GM15510 (cell line): ENCODE data around the gene AIG1.

Source experiments
- POLR2A ChIP-seq: IDR thresholded peaks from 3 replicates; pipeline ENCODE4 v1.6.1; 2011; ENCODE audit warnings: borderline replicate concordance; ENCODE audit not compliant: insufficient read length; ENCODE audit errors: extremely low read depth

Gene AIG1

GRCh38 chr6:143299253-143300166 lies 238.8 kb downstream of the AIG1 start:
- no peak for TF ChIP-seq POLR2A

GRCh38 chr6:143301188-143301587 lies 240.5 kb downstream of the AIG1 start:
- TF ChIP-seq POLR2A = no peak

- no peak for TF ChIP-seq POLR2A
Measured at GRCh38 chr6:143313163-143313562, 252.5 kb downstream of the AIG1 start.

- TF ChIP-seq POLR2A = no peak
Measured at GRCh38 chr6:143321491-143322086, 260.9 kb downstream of the AIG1 start.

- TF ChIP-seq POLR2A = no peak
Measured at GRCh38 chr6:143322386-143322785, 261.7 kb downstream of the AIG1 start.

GRCh38 chr6:143323729-143324470 lies 263.2 kb downstream of the AIG1 start:
- TF ChIP-seq POLR2A = no peak

GRCh38 chr6:143325379-143326140 lies 264.9 kb downstream of the AIG1 start:
- TF ChIP-seq POLR2A = no peak

GRCh38 chr6:143328876-143329275 lies 268.2 kb downstream of the AIG1 start:
- TF ChIP-seq POLR2A = no peak

- no peak for TF ChIP-seq POLR2A
Measured at GRCh38 chr6:143329323-143329722, 268.6 kb downstream of the AIG1 start.

- TF ChIP-seq POLR2A = no peak
Measured at GRCh38 chr6:143331362-143331761, 270.7 kb downstream of the AIG1 start.

GRCh38 chr6:143332153-143332845 lies 271.6 kb downstream of the AIG1 start:
- TF ChIP-seq POLR2A = no peak

- TF ChIP-seq POLR2A = no peak
Measured at GRCh38 chr6:143333081-143333480, 272.4 kb downstream of the AIG1 start.

- TF ChIP-seq POLR2A = no peak
Measured at GRCh38 chr6:143333749-143334520, 273.2 kb downstream of the AIG1 start.

- TF ChIP-seq POLR2A = no peak
Measured at GRCh38 chr6:143335865-143336264, 275.2 kb downstream of the AIG1 start.
